UCSD-AML1 (cell line): Measurements from ENCODE around the gene ARNT2.

Experiments used
- DNase-seq: peaks from one replicate; lab custom pipeline; 2025; ENCODE audit not compliant: unreplicated experiment; lab: John Stamatoyannopoulos, UW

The ARNT2 gene

GRCh38 chr15:80441041-80441440 lies 36.9 kb downstream of the ARNT2 start:
- DNase-seq = no peak

- no peak for DNase-seq
Observed at GRCh38 chr15:80441714-80442113, 37.5 kb downstream of the ARNT2 start.

GRCh38 chr15:80442728-80443403 lies 38.7 kb downstream of the ARNT2 start:
- no peak for DNase-seq

GRCh38 chr15:80444680-80445251 lies 40.6 kb downstream of the ARNT2 start:
- no peak for DNase-seq

DNA sequence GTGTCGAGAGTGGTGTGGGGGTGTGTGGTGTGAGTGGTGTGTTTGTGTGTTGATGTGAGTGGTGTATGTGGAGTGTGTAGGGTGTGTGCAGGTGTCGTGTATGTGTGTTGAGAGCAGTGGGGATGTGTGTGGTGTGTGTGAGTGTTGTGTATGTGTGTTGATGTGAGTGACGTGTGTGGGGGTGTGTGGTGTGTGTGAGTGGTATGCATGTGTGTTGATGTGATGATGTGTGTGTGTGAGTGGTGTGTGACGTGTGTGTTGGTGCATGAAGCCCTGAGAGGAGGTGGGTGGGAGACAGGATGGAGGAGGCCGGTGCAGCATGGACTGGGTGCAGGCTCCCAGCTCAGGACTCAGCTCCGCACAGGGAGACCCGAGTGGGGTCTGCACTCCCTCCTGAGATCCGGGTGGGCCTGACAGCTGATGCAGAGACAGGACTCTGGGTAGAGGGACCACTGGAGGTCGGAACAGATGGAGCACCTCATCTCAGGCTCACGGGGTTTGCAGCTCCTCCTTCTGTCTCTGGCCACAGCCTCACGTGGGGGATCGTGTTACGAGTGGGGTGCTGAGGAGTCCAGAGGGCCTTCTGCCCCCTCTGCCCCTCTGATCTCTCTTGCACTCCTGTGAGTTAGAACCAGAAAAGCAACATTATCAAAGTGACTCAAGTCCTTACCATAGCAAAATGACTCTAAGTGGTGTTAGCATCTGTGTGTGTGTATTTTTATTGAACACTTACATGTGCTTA lies 41.3 kb downstream of the ARNT2 start:
- DNase-seq = no peak

DNA sequence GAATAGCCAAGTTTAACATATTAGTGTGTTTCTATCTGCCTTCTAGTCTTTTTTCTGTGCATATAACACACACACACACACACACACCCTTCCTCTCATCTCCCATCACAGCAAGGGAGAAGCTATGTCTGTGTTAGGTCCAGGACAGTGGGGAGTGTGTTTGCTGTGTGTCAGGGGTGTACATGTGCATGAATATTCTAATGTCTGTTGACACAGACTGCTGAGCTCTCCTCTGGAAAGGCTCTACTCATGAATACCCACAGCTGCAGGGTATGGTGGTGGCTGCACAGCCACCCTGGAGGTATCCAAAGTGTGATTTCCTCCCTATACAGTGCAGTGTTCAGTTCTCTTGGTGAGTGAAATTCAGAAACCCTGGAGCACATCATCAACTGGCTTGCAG lies 42.9 kb downstream of the ARNT2 start:
- no peak for DNase-seq

DNA sequence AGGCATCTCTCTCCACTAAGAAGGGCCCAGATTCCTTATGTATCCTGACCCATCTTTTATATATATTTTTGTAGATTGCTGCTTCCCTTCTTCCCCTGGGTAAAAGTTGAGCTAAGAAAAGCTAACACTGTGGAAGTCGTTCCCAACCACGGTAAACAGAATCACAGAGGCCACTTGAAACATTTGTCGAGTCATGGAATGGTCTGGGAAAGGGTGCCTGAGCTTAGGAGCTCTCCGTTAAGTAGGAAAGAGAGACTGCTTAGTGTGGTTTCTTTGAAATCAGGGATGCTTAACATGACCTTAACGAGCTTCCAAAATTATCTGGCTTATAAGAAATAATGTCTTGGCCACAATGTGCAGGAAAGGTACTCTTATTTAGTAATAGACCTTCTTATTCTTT lies 45.6 kb downstream of the ARNT2 start:
- DNase-seq = no peak

DNA sequence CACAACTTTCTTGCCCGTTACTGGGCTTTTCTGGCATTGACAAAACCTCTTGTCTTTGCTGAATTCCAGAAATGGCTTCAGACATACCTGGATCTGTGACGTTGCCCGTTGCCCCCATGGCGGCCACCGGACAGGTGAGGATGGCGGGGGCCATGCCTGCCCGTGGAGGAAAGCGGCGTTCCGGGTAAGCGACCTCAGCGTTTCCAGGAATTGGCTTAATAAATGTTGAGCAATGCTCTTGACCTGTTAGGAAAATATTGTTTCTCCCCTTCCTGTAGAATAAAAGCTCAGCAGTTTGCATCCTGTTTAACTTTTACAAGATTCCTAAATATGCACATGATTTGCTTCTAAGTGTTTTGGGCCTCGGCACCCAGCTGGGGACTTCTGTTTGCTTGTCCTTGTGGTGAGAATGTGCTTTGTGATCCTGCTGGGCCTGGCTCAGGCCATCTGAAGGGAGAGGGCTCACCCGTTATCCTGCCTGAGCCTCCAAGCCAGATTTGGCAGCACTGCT lies 46.7 kb downstream of the ARNT2 start:
- DNase-seq = no peak

GRCh38 chr15:80452166-80452565 lies 48.0 kb downstream of the ARNT2 start:
- DNase-seq = no peak

DNA sequence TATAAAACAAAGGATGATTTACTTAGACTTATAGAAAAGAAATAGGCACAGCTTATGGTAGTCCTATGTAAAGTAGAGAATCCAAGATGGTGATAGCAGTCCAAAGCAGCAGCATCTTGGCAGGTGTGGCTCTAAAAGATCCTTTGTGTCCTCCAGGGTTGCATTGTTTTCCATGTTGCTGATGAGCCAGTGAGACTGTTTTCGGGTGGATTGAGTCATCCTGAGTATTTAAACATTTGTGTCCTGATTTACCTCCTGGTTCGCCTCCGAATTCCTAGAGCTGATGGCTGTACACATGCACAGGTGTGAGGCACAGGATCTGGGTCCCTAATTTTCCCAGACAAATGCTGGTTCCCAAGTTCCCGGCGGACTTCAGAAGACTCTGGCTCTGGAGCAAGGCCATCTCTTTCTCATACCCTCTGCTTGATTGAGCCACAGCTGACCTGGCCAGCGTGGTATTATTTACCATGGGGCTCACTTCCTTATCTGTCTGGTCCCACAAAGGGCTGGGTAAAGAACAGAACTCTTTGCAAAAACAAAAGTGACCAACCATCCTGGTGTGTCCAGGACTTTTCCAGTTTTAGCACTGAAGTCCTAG lies 51.0 kb downstream of the ARNT2 start:
- DNase-seq = no peak

DNA sequence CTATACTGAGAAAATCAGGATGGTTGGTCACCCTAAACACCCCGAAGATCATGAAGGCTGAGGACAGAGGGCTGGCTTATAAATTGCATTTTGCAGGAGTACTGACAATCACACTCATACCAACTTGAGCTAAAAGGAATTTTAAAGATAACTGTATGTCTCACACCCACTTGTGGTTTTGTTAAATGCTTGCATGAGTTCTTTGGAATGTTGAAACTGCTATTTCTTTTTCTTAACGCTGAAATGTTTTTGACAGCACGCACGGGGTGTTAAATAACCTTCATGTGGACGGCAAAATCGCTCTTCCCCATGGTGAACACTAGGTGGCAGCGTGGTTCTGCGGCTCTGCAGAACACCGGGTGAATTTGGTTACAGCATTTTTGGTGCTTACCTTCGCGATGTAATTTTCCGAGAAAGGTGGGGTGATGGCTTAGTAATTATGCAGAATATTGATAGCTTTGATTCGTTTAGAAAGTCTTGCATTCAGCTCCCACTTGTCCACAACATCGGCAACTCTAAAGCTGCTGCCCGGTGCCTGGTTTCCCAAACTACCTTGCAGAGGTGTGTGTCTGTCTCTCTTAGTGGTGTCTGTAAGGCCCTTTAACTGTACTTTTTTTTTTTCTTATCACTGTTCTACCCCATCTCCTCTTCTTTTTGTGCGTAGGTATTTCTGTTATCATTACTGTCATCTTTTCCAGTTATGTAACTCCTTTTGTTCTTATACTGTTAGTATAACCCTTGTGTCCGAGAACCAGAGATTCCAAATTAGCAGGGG lies 51.7 kb downstream of the ARNT2 start:
- DNase-seq = peak; percentile 20

- DNase-seq = no peak
Observed at GRCh38 chr15:80456517-80457492, 52.6 kb downstream of the ARNT2 start.

- no peak for DNase-seq
Observed at GRCh38 chr15:80457896-80458295, 53.7 kb downstream of the ARNT2 start.

GRCh38 chr15:80458580-80458979 lies 54.4 kb downstream of the ARNT2 start:
- DNase-seq = no peak

- DNase-seq = no peak
Observed at GRCh38 chr15:80459380-80459779, 55.2 kb downstream of the ARNT2 start.

DNA sequence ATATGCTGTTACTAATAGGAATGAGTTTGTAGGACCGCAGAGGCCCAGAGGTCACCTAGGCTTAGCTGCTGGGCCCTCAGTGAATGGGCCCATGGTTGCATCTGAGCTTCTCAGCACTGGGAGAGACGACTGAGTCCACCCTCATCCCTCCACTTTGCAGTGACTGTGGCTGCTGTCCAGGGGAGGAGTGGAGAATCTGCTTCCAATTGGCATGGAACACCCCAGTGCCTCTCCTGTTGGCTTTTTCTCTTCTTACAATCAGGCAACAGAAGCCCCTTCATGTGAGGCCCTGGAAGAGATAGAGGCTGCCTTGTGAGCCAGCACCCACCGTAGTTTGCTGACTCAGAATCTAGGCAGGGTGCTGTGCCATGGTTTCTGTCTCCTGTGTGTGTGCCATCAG lies 55.6 kb downstream of the ARNT2 start:
- no peak for DNase-seq

DNA sequence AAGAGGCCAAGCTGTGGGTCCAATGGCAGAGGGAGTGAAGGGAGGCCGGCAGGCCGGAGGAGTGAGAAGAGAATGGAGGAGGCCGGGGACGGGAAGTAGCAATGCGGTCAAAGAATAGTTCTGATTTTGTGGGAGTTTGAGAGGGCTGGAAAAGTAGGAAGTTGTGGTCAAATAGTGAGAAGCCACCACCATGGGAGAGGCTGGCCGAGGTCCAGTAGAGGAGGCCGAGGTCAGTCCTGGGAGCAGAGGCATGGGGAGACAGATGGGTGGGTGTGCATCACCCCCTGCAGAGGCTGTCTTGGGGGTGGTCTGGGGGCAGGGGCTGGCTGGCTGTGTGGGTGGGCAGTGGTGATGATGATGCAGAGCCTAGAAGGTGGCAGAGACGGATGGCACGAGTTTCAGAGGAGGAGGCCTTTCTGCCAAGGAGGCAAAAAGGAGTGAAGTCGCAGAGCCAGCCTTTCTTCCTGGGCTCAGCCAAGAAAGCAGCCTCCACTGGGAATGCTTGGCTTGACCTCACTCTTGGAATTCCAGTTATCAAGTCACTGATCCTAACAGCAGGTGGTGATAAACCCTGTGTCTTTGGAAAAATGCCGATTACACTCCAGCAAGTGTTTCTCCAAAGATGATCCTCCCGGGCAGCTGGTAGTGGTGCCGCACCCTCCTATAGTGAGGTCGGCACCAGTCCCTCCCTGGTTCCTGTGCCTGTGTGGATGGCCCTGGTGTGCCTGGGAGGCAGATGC lies 57.3 kb downstream of the ARNT2 start:
- DNase-seq = no peak

DNA sequence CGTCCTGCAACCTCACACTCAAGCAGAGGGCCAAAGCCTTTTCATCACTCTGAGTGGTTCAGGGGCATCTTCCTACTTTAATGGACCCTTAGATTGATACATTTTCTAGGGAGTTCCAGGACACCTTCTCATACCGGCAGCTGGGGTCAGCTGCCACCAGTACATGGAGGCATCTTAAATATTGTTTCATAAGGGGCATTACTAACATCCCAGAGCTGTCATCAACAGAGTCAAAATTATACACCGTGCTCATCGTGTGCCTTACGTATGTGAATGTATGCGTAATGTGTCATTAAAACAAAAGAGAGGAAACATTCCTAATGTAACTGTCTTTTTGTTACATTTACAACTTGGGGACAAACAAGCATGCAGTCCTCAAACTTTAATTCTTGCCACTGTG lies 57.9 kb downstream of the ARNT2 start:
- DNase-seq = no peak

- no peak for DNase-seq
Observed at GRCh38 chr15:80462836-80463512, 58.8 kb downstream of the ARNT2 start.
